NCI-H1436 (cell line): ENCODE results near the gene KDM2A.

ENCODE experiments used
- DNase-seq: peaks from one replicate; lab custom pipeline; 2025; lab: John Stamatoyannopoulos, UW

The KDM2A gene

GRCh38 chr11:67273260-67273990 lies 154.4 kb downstream of the KDM2A start:
- peak; percentile 48 for DNase-seq

GRCh38 chr11:67274768-67275605 lies 155.9 kb downstream of the KDM2A start:
- no peak for DNase-seq

- no peak for DNase-seq
Measured at GRCh38 chr11:67275606-67276409, 156.7 kb downstream of the KDM2A start.

- DNase-seq: no peak
Measured at GRCh38 chr11:67276781-67277230, 157.7 kb downstream of the KDM2A start.

- peak; percentile 80 for DNase-seq
Measured at GRCh38 chr11:67277231-67277961, 158.3 kb downstream of the KDM2A start.

GRCh38 chr11:67278135-67278938 lies 159.3 kb downstream of the KDM2A start:
- DNase-seq: no peak

- DNase-seq: no peak
Measured at GRCh38 chr11:67278939-67279588, 160.0 kb downstream of the KDM2A start.

GRCh38 chr11:67279589-67280340 lies 160.7 kb downstream of the KDM2A start:
- DNase-seq: no peak

GRCh38 chr11:67280341-67280787 lies 161.3 kb downstream of the KDM2A start:
- no peak for DNase-seq

GRCh38 chr11:67280788-67281551 lies 161.9 kb downstream of the KDM2A start:
- no peak for DNase-seq

- DNase-seq: no peak
Measured at GRCh38 chr11:67281552-67282150, 162.6 kb downstream of the KDM2A start.

- no peak for DNase-seq
Measured at GRCh38 chr11:67282155-67282875, 163.3 kb downstream of the KDM2A start.

- no peak for DNase-seq
Measured at GRCh38 chr11:67282876-67283371, 163.9 kb downstream of the KDM2A start.

- DNase-seq: no peak
Measured at GRCh38 chr11:67283481-67283963, 164.5 kb downstream of the KDM2A start.

GRCh38 chr11:67284811-67285540 lies 165.9 kb downstream of the KDM2A start:
- DNase-seq: no peak
